ENCODE data around the gene SMAP2.

SMAP2 gene

GRCh38 chr1:40382108-40382460, 8.6 kb downstream of the SMAP2 start:
- no peak for DNase-seq (ENCODE audit: insufficient read length, low spot score)
- no peak for FAIRE-seq
- TF ChIP-seq, protein P1, sequence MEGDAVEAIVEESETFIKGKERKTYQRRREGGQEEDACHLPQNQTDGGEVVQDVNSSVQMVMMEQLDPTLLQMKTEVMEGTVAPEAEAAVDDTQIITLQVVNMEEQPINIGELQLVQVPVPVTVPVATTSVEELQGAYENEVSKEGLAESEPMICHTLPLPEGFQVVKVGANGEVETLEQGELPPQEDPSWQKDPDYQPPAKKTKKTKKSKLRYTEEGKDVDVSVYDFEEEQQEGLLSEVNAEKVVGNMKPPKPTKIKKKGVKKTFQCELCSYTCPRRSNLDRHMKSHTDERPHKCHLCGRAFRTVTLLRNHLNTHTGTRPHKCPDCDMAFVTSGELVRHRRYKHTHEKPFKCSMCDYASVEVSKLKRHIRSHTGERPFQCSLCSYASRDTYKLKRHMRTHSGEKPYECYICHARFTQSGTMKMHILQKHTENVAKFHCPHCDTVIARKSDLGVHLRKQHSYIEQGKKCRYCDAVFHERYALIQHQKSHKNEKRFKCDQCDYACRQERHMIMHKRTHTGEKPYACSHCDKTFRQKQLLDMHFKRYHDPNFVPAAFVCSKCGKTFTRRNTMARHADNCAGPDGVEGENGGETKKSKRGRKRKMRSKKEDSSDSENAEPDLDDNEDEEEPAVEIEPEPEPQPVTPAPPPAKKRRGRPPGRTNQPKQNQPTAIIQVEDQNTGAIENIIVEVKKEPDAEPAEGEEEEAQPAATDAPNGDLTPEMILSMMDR (IDR thresholded peaks at IDR 0.05; ENCODE audit: insufficient read depth, missing control alignments): no peak

DNA sequence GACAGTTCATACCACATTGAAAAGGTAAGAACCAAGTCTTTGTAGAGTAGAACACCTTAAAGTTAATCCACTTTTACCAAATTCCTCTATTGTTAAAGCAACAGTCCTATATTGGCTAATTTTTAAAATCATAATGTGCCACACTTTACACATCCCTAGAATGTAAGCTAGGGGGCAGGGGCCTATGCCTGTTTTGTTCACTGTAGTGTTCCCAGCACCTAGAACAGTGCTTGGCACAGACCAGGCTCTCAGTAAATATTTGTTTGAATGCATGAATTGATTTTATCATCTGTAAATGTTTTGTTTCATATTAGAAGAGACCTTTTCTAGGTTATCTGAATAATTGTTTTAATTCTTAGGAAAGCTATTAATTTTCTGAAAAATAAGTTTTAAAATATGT, 9.1 kb downstream of the SMAP2 start:
- FAIRE-seq (no peak), DNase-seq (ENCODE audit: insufficient read length, low spot score) (no peak)
- TF ChIP-seq, protein P1 (IDR thresholded peaks at IDR 0.05; ENCODE audit: insufficient read depth, missing control alignments): no peak

GRCh38 chr1:40383095-40383487, 9.6 kb downstream of the SMAP2 start:
- FAIRE-seq (no peak), DNase-seq (ENCODE audit: insufficient read length, low spot score) (no peak)
- TF ChIP-seq, protein P1 (IDR thresholded peaks at IDR 0.05; ENCODE audit: insufficient read depth, missing control alignments): no peak

DNA sequence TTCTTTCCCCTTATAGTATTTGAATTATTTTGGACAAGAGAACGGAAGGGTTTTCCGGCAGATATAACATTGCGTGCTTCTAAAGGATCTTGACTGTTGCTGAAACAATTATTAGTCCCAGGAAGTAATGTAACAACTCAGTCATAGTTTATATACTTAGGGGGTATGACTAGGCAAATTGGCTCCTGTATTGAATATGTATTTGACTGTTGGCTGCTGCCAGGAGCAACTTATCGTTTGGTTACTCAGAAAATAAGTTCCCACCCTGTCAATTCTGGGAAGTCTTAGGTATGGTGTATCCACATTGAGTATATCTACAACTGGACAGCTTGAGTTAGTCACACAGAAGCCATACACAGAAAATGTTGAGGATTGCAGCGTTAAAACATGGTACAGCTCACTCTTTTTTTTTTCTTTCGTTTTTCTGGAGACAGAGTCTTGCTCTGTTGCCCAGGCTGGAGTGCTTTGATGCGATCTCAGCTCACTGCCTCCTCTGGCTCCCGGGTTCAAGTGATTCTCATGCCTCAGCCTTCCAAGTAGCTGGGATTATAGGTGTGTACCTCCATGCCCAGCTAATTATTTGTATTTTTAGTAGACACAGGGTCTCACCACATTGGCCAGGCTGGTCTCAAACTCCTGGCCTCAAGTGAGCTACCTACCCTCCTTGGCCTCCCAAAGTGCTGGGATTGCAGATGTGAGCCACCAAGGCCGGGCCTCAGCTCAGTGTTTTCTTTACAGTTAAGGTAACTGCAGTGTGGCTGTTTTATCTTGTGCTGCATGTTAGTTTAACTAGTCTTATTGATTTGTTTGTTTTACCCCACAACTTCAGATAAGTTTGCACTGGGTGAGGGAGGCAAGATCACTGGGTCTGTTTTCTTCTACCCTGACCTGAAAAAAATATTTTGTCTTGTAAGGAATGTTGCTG, 10.2 kb downstream of the SMAP2 start:
- TF ChIP-seq, protein P1 (IDR thresholded peaks at IDR 0.05; ENCODE audit: insufficient read depth, missing control alignments): no peak
- DNase-seq (ENCODE audit: insufficient read length, low spot score) (no peak), FAIRE-seq (no peak)

- DNase-seq (ENCODE audit: insufficient read length, low spot score) (no peak), FAIRE-seq (no peak)
- TF ChIP-seq, protein P1 (IDR thresholded peaks at IDR 0.05; ENCODE audit: insufficient read depth, missing control alignments): no peak
These were observed 10.9 kb downstream of the SMAP2 start for GRCh38 chr1:40384413-40384762.

- no peak for FAIRE-seq
- TF ChIP-seq, protein P1 (IDR thresholded peaks at IDR 0.05; ENCODE audit: insufficient read depth, missing control alignments): no peak
- no peak for DNase-seq (ENCODE audit: insufficient read length, low spot score)
These were observed 11.4 kb downstream of the SMAP2 start for GRCh38 chr1:40384887-40385286.
